Ishikawa (cell line): ENCODE measurements around the gene SNX17.

Experiments
- CEBPB ChIP-seq: IDR thresholded peaks from 2 replicates; pipeline ENCODE4 v1.6.1; 2012
- CREB1 ChIP-seq: IDR thresholded peaks from 2 replicates; pipeline ENCODE4 v1.6.1; 2012; ENCODE audit warnings: low read depth
- EGR1 ChIP-seq: IDR thresholded peaks from 2 replicates; pipeline ENCODE4 v1.6.1; 2012
- EP300 ChIP-seq: IDR thresholded peaks from 2 replicates; pipeline ENCODE4 v1.6.1; 2012; ENCODE audit warnings: borderline replicate concordance
- FOXM1 ChIP-seq: IDR thresholded peaks from 2 replicates; pipeline ENCODE4 v1.6.1; 2012; ENCODE audit warnings: low read depth, borderline replicate concordance
- MAX ChIP-seq: IDR thresholded peaks from 2 replicates; pipeline ENCODE4 v1.6.1; 2012
- NFIC ChIP-seq: IDR thresholded peaks from 2 replicates; pipeline ENCODE4 v1.6.1; 2012
- RAD21 ChIP-seq: IDR thresholded peaks from 2 replicates; pipeline ENCODE4 v1.6.1; 2012; ENCODE audit warnings: low read depth
- REST ChIP-seq: IDR thresholded peaks from 2 replicates; pipeline ENCODE4 v1.6.1; 2012; ENCODE audit warnings: low read depth, mild to moderate bottlenecking
- TAF1 ChIP-seq: IDR thresholded peaks from 2 replicates; pipeline ENCODE4 v1.6.1; 2012; ENCODE audit warnings: low read depth, mild to moderate bottlenecking
- TCF12 ChIP-seq: IDR thresholded peaks from 2 replicates; pipeline ENCODE4 v1.6.1; 2012; ENCODE audit warnings: low read depth
- TEAD4 ChIP-seq: IDR thresholded peaks from 2 replicates; pipeline ENCODE4 v1.6.1; 2012
- USF1 ChIP-seq: IDR thresholded peaks from 2 replicates; pipeline ENCODE4 v1.6.1; 2012
- YY1 ChIP-seq: IDR thresholded peaks from 2 replicates; pipeline ENCODE4 v1.6.1; 2012; ENCODE audit warnings: low read depth
- ZBTB7A ChIP-seq: IDR thresholded peaks from 2 replicates; pipeline ENCODE4 v1.6.1; 2012; ENCODE audit warnings: low read depth

SNX17 gene

GRCh38 chr2:27398962-27399361 is 28.5 kb downstream of the SNX17 start:
- TF ChIP-seq NFIC (no peak), TEAD4 (no peak), REST (no peak), CREB1 (no peak), USF1 (no peak), ZBTB7A (no peak), RAD21 (no peak), CEBPB (no peak), TCF12 (no peak), MAX (no peak), TAF1 (no peak), EP300 (no peak), YY1 (no peak), FOXM1 (no peak), EGR1 (no peak)

GRCh38 chr2:27400348-27401135 is 30.1 kb downstream of the SNX17 start:
- TF ChIP-seq NFIC: no peak
- no peak for TF ChIP-seq REST
- no peak for TF ChIP-seq USF1
- TF ChIP-seq CEBPB: no peak
- no peak for TF ChIP-seq YY1
- TF ChIP-seq FOXM1: no peak
- no peak for TF ChIP-seq TEAD4
- no peak for TF ChIP-seq RAD21
- no peak for TF ChIP-seq ZBTB7A
- no peak for TF ChIP-seq TCF12
- no peak for TF ChIP-seq EP300
- TF ChIP-seq EGR1: no peak
- no peak for TF ChIP-seq MAX
- no peak for TF ChIP-seq TAF1
- TF ChIP-seq CREB1: no peak

- TF ChIP-seq USF1 (no peak), RAD21 (peak; percentile 61), ZBTB7A (no peak), YY1 (no peak)
Measured at GRCh38 chr2:27407798-27408491, 37.5 kb downstream of the SNX17 start.

- TF ChIP-seq EGR1 (0 out of 2 replicates have a peak, but pooled peaks have one; percentile 10), TAF1 (no peak), FOXM1 (no peak), TCF12 (no peak)
Measured at GRCh38 chr2:27408601-27409320, 38.3 kb downstream of the SNX17 start.
